HUES48 (cell line): Measurements from ENCODE around the gene PAF1.
"Not testable (repeated sequence)": the region's sequence is repeated elsewhere in the genome, so short reads cannot be mapped to it uniquely, and the experiment has no call there.

Experiments used
- H3K27ac ChIP-seq: one replicate; pipeline ENCODE4 v1.7.0; 2013; ENCODE audit warnings: low read depth, low read length, inconsistent platforms
- H3K27me3 ChIP-seq: 2 replicates; pipeline ENCODE4 v1.6.1; 2013; ENCODE audit warnings: mild to moderate bottlenecking, low read length; ENCODE audit not compliant: control insufficient read depth, insufficient read depth
- H3K36me3 ChIP-seq: 2 replicates; pipeline ENCODE4 v1.6.1; 2013; ENCODE audit warnings: low read length; ENCODE audit not compliant: control insufficient read depth, insufficient read depth
- H3K4me1 ChIP-seq: 2 replicates; pipeline ENCODE4 v1.6.1; 2013; ENCODE audit warnings: mild to moderate bottlenecking, low read length; ENCODE audit not compliant: control insufficient read depth, insufficient read depth
- H3K4me3 ChIP-seq: 2 replicates; pipeline ENCODE4 v1.5.1; 2013; ENCODE audit warnings: mild to moderate bottlenecking, low read depth, low read length
- H3K9ac ChIP-seq: 2 replicates; pipeline ENCODE4 v1.6.1; 2013; ENCODE audit warnings: mild to moderate bottlenecking, low read depth, low read length, moderate library complexity
- H3K9me3 ChIP-seq: 2 replicates; pipeline ENCODE4 v1.6.1; 2013; ENCODE audit warnings: low read length; ENCODE audit not compliant: control insufficient read depth, insufficient read depth

The PAF1 gene

DNA sequence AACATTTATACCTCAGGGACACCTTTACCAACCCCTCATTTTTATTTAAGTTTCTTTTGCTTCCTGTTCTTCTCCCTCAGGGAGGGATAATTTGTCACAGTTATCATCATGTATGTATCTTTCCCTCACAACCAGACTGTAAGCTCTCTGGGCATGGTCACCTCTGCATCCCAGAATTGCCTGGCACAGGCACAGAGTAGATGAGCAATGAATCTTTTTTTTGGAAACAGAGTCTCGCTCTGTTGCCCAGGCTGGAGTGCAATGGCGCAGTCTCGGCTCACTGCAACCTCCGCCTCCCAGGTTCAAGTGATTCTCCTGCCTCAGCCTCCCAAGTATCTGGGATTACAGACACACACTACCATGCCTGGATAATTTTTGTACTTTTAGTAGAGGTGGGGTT is 11.5 kb downstream of the PAF1 start:
- not testable (repeated sequence) for H3K9me3 ChIP-seq, H3K4me3 ChIP-seq, H3K27me3 ChIP-seq, H3K27ac ChIP-seq, H3K4me1 ChIP-seq, H3K9ac ChIP-seq
- H3K36me3 ChIP-seq: peaks cover 90% of the 10 kb centered on the region

DNA sequence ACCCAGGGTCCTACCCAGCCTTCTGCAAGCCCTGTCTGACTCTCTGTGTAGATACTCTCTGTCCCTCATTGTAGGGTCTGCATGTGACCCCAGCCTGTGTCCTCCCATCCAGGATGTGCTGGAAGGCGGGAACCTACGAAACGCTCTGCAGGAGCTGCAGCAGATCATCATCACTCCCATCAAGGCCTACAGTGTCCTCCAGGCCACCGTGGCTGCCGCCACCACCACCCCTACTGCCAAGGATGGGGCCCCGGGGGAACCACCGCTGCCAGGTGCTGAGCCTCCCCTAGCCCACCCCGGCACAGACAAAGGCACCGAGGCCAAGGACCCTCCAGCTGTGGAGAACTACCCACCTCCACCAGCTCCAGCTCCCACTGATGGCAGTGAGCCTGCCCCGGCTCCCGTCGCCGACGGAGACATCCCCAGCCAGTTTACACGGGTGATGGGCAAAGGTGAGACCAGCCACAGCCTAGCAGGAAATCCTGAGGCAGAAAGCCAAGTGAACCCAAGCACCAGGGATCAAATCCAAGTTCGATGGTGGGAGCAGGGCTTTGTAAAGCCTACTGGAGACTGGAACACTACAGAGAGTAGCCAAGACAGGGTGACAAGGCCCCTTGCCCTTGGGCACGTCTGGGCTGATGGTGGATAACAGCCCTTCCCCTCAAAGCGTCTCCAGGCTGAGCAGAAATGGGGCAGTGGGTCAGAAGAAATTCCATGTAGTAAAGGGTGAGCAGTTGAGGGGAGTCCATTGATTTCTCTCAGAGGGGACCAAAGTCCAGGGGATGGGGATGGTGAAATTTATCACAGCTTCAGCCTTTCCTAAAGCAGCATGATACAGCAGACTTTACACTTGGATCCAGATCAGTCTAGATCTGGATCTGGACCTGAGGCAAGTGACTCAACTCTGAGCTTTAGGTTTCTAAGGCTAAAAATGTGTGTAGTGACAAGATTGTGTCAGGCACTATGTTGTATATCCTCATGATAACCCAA is 13.2 kb downstream of the PAF1 start:
- H3K9me3 ChIP-seq: no peaks in the 10 kb centered on the region
- no peaks in the 10 kb centered on the region for H3K27me3 ChIP-seq
- H3K4me3 ChIP-seq: no peak overlapping the region
- no peaks in the 10 kb centered on the region for H3K4me1 ChIP-seq
- peaks cover 81% of the 10 kb centered on the region for H3K36me3 ChIP-seq
- H3K9ac ChIP-seq: no peak overlapping the region
- no peak overlapping the region for H3K27ac ChIP-seq

DNA sequence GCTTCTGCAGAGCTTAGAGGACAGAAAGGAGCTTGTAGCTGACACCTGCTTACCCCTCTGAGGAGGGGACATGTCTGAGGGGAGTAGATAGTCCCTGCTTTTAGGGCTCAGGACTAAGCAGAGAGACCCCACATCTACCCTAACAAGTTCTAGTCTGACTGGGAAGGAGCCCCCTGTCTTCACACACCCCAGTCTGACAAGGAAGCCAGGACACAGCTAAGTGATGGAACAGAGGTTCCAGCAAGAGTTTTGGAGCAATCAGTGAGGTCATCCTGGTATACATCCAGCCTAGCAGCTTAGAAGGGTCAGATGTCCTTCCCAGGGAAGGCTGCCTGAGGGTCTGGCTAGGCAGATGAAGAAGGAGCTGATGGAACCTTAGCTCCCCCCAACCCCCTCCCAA is 15.0 kb downstream of the PAF1 start:
- Histone ChIP-seq H3K4me3 (no peak overlapping the region), H3K9me3 (no peaks in the 10 kb centered on the region), H3K4me1 (no peaks in the 10 kb centered on the region), H3K9ac (no peak overlapping the region), H3K36me3 (peaks cover 81% of the 10 kb centered on the region), H3K27me3 (no peaks in the 10 kb centered on the region), H3K27ac (no peak overlapping the region)

DNA sequence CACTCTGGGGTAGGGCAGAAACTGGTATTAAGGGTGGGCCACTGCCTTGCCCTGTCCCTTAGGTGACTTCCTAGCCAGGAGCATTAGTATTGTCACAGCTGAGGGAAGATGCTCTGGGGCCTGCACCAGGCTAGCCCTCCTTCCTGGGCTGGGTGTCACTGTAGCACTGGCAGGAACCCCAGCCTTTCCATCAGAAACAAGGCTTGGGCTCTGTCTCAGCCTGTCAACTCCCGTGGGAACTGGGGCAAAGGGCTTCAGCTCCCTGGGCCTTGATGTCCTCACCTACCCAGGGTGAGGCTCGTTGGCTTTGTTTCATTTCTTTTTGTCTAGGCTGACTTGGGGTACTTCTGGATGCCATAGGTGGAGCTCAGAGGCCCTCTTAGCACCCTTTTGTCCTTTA is 18.0 kb downstream of the PAF1 start:
- Histone ChIP-seq H3K27me3 (no peaks in the 10 kb centered on the region), H3K9ac (no peak overlapping the region), H3K4me1 (no peaks in the 10 kb centered on the region), H3K27ac (no peak overlapping the region), H3K4me3 (no peak overlapping the region), H3K36me3 (peaks cover 81% of the 10 kb centered on the region), H3K9me3 (no peaks in the 10 kb centered on the region)

DNA sequence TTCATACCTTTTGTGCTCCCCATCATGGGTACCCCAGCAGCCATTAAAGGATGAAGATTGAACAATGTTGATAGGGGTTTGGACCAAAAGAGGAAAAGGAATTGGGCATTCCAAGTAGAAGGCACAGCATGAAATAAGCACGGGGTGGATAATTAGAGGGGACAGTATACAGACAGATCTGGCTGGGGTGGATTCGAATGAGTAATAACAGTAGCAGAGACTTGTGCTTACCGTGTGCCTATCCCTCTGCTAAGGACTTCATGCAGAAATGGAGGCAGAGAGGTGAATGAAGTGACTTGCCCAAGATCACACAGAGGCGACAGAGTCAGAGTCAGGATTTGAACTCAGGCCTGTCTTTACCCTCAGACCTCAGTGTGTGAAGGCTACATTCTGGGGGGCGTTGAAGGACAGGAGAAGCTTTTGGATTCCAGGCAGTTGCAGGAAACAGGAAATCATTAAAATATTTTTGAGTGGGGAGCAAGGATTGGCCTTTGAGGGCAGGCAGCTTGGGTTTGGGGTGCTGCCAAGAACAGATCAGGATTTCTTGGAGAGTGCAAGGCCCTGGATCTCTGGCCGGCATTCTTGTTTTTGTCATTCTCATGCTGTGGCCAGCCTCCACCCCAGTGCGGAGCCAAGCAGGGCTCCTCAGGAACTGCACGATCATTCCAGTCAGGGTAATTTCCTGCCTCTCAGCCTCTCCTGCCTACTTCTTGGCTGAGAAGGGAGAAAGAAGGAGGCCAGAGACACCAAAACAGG is 18.7 kb downstream of the PAF1 start:
- Histone ChIP-seq H3K4me3 (no peak overlapping the region), H3K9ac (no peak overlapping the region), H3K4me1 (no peaks in the 10 kb centered on the region), H3K27ac (no peak overlapping the region), H3K9me3 (no peaks in the 10 kb centered on the region), H3K27me3 (no peaks in the 10 kb centered on the region), H3K36me3 (peaks cover 74% of the 10 kb centered on the region)

DNA sequence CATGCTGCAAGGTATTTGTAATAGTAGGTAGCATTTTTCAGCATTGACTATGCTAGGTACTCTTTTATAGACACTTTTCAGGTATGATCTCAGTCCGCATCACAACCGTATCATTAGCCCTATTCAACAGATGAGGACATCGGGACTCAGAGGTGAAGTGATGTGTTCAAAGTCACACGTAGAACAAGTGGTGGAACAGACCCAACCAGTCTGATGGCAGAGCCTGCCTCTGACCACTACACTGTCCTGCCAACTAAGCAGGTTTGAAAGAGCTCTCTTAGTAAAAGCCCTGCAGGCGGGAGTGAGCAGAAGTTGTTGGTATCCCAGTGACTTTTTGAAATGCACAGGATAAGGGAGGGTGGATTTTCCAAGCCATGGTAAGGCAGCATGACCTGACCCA is 20.2 kb downstream of the PAF1 start:
- peaks cover 66% of the 10 kb centered on the region for H3K36me3 ChIP-seq
- H3K4me1 ChIP-seq: no peaks in the 10 kb centered on the region

DNA sequence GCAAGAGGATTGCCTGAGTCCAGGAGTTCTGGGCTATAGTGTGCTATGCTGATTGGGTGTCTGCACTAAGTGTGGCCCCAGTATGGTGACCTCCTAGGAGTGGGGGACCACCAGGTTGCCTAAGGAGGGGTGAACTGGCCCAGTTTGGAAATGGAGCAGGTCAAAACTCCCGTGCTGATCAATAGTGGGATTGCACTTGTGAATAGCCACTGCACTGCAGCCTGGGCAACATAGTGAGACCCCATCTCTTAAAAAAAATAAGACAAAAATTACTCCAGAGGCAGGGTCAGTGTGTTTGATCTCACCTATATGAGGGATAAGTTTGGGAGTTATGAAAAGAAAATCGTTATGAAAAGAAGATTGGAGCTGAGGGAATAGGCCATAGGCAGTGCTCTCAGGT is 21.7 kb downstream of the PAF1 start:
- no peaks in the 10 kb centered on the region for H3K9me3 ChIP-seq
- no peaks in the 10 kb centered on the region for H3K27me3 ChIP-seq
- H3K27ac ChIP-seq: no peak overlapping the region
- peaks cover 66% of the 10 kb centered on the region for H3K36me3 ChIP-seq
- H3K9ac ChIP-seq: no peak overlapping the region
- no peaks in the 10 kb centered on the region for H3K4me1 ChIP-seq
- H3K4me3 ChIP-seq: no peak overlapping the region

More for the DNA sequence above, 20.2 kb downstream of the PAF1 start:
- Histone ChIP-seq H3K9ac (no peak overlapping the region), H3K27me3 (no peaks in the 10 kb centered on the region), H3K27ac (no peak overlapping the region), H3K9me3 (no peaks in the 10 kb centered on the region), H3K4me3 (no peak overlapping the region)

DNA sequence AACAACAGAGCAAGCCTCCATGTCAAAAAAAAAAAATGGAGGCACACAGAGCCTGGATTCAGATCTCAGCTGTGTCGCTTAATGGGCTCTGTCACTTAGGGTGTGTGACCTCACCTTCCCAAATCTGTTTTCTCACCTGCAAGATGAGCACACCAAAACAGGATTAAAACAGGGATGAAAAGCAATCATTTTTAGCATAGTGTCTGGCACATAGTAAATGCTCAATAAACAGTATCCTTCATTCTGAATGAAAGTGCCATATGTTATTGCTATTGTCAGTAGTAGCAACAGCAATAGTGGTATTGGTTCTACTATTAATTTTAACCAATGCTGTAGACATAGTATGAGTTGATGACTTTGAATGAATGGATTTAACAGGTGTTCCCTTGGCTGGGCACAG is 25.4 kb downstream of the PAF1 start:
- Histone ChIP-seq H3K9me3 (no peaks in the 10 kb centered on the region), H3K36me3 (peaks cover 69% of the 10 kb centered on the region), H3K4me1 (no peaks in the 10 kb centered on the region), H3K9ac (no peak overlapping the region), H3K27ac (no peak overlapping the region), H3K27me3 (no peaks in the 10 kb centered on the region), H3K4me3 (no peak overlapping the region)

DNA sequence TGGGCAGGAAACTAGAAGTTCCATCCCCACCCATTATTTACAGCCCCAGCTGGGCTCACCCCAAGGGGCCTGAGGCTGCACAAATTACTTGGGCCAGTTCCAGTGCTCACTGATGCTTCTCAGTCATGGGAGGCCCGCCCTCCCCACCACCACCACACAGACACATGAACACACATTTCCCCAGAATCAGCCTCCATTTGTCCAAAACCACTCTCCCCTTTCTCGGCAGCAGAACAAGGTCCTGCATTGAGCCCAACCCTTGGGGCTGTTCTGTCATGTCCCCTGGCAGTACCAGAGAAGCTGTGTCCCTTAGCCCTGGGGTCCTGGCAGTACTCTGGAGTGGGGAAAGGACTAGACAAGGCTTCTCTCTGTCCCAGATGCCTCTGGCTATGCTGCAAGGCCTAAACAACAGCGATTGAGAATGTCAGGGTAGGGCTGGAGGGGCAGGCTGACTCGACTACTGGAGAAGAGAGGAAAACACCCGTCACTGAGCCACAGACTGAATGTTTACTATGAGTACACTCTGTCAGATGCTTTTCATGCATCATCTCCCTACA is 26.9 kb downstream of the PAF1 start:
- Histone ChIP-seq H3K27ac (no peak overlapping the region), H3K4me1 (no peaks in the 10 kb centered on the region), H3K27me3 (no peaks in the 10 kb centered on the region), H3K9ac (no peak overlapping the region), H3K9me3 (no peaks in the 10 kb centered on the region), H3K4me3 (no peak overlapping the region), H3K36me3 (peaks cover 66% of the 10 kb centered on the region)

DNA sequence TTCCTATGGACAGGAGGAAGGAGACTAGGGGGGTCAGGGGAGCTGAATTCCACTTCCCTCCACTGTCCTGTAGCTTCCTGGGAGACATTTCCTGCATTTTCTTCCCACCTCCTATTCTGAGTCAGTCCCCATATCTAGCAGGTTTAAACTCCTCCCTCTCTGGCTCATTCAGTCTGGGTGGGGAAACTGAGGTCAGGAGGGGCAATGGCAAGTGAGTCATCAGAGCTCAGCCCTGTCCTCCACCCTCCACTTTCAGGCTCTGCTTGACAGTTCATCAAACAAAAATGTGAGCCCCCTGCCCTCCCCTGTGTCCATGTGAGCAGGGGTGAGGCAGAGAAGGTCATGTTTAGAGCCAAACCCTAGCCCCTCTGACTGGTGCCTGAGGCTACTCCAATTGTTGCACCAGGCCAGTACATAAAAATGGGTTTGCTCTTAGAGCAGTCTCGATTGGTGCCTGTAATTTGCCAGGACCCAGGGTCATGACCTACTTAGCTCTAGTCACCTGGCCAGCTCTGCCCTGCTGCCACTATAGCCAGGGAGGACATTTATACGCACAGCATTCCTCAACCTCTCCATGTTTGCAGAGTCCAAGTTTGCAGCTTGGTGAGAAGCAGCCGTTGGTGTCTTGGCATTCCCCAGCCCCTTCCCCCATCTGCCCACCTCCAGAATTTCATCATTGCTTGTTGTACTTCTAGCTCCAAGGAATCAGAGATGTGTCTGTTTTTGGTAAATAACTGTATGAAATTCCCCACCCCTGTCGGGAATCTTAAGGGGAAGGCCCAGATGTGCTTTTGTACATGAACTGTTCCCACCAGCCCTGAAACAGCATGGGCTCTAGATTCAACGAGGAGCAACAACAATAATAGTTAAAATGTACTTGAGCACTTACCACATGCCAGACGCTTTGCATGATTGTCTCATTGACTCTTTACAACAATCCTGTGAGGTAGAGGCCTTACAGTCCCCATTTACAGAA is 27.9 kb downstream of the PAF1 start:
- no peak overlapping the region for H3K9ac ChIP-seq
- H3K4me3 ChIP-seq: no peak overlapping the region
- no peaks in the 10 kb centered on the region for H3K27me3 ChIP-seq
- H3K36me3 ChIP-seq: peaks cover 67% of the 10 kb centered on the region
- no peaks in the 10 kb centered on the region for H3K4me1 ChIP-seq
- H3K9me3 ChIP-seq: no peaks in the 10 kb centered on the region
- H3K27ac ChIP-seq: no peak overlapping the region
